ENCODE results near the gene RIMBP2.

The RIMBP2 gene

DNA sequence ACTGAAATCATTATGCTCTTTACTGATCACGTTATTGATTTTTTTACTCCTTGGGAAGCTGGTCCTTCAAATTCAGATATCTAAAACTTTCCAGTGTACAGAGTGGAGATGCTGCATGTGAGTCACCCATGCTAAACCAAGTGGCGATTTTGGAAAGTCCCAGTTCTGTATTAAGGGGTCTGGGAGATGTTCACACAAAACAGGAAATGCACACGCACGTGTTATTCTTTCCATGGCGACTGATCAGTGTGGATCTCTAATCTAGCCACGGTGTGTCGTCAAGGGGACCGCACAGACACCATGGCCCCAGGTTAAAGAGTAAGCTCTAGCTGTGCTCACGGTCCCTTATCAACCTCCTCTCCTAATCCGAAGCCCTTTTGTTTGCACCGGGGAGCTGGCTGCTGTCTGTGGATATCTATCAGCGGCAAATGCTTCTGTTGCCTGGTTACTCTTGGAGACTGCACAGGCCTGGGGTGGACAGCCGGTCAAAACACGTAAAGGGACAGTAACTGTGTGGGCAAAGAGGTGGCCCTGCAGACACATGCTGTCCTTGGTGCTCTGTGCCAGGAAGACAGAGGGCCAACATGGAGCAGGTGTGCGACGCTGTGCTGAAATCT, 96.6 kb downstream of the RIMBP2 start:
- H4K20me1 ChIP-seq (ENCODE audit: insufficient read depth, low read length): no peaks in the 10 kb centered on the region
- no peak overlapping the region for H2AFZ ChIP-seq (ENCODE audit: low read depth, low read length)
- H3K9ac ChIP-seq (ENCODE audit: low read depth, low read length): no peak overlapping the region
- peaks cover 2% of the 10 kb centered on the region for H3K9me3 ChIP-seq (ENCODE audit: insufficient read depth, low read length, severe bottlenecking)
- no peaks in the 10 kb centered on the region for H3K4me1 ChIP-seq (ENCODE audit: insufficient read depth, low read length)
- H3K27me3 ChIP-seq (ENCODE audit: insufficient read depth, low read length, poor library complexity): no peaks in the 10 kb centered on the region
- no peak overlapping the region for H3K4me3 ChIP-seq (ENCODE audit: low read depth in 1 of 2, low read length in 2 of 2)
- no peak for DNase-seq
- no peak for ATAC-seq (ENCODE audit: insufficient read depth, low read depth)
- no peak overlapping the region for H3K4me2 ChIP-seq (ENCODE audit: insufficient read depth, low read length)
- H3K27ac ChIP-seq (ENCODE audit: low read length): no peak overlapping the region
- H3K79me2 ChIP-seq (ENCODE audit: insufficient read depth, low read length): no peaks in the 10 kb centered on the region
- no peaks in the 10 kb centered on the region for H3K36me3 ChIP-seq (ENCODE audit: insufficient read depth, low read length)
- TF ChIP-seq, protein P1, sequence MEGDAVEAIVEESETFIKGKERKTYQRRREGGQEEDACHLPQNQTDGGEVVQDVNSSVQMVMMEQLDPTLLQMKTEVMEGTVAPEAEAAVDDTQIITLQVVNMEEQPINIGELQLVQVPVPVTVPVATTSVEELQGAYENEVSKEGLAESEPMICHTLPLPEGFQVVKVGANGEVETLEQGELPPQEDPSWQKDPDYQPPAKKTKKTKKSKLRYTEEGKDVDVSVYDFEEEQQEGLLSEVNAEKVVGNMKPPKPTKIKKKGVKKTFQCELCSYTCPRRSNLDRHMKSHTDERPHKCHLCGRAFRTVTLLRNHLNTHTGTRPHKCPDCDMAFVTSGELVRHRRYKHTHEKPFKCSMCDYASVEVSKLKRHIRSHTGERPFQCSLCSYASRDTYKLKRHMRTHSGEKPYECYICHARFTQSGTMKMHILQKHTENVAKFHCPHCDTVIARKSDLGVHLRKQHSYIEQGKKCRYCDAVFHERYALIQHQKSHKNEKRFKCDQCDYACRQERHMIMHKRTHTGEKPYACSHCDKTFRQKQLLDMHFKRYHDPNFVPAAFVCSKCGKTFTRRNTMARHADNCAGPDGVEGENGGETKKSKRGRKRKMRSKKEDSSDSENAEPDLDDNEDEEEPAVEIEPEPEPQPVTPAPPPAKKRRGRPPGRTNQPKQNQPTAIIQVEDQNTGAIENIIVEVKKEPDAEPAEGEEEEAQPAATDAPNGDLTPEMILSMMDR (IDR thresholded peaks at IDR 0.05; ENCODE audit: borderline replicate concordance, extremely low read depth, low read length, poor library complexity, severe bottlenecking): no peak
- no peak for TF ChIP-seq EZH2 (IDR thresholded peaks at IDR 0.05; ENCODE audit: borderline replicate concordance, low read depth, low read length, severe bottlenecking)

DNA sequence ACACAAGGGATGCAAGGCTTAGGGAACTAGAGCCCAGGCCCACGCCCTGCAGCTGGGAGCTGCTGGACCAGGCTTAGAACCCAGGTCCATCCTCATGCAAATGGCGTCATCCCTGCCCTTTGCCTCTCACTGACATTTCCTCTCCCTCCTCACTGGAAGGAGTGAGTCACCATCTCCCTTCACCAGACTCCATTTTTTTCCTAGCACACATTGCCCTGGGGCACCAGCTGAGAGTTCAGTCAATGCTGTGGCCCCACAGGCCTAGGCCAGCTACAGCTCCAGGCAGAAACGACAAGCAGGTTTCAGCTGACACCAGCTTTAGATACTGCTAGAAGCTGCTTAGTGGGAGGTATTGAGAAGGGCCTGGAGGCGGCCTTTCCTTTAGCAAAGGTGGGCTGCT, 98.9 kb downstream of the RIMBP2 start:
- H3K27me3 ChIP-seq (ENCODE audit: insufficient read depth, low read length, poor library complexity): no peaks in the 10 kb centered on the region
- no peak overlapping the region for H3K27ac ChIP-seq (ENCODE audit: low read length)
- no peaks in the 10 kb centered on the region for H3K36me3 ChIP-seq (ENCODE audit: insufficient read depth, low read length)
- no peaks in the 10 kb centered on the region for H3K4me1 ChIP-seq (ENCODE audit: insufficient read depth, low read length)
- no peak overlapping the region for H3K4me2 ChIP-seq (ENCODE audit: insufficient read depth, low read length)
- ATAC-seq (ENCODE audit: insufficient read depth, low read depth): peak; percentile 29; the same call in 1 of the 3 replicates
- TF ChIP-seq EZH2 (IDR thresholded peaks at IDR 0.05; ENCODE audit: borderline replicate concordance, low read depth, low read length, severe bottlenecking): no peak
- TF ChIP-seq, protein P1 (IDR thresholded peaks at IDR 0.05; ENCODE audit: borderline replicate concordance, extremely low read depth, low read length, poor library complexity, severe bottlenecking): no peak
- no peaks in the 10 kb centered on the region for H4K20me1 ChIP-seq (ENCODE audit: insufficient read depth, low read length)
- no peak overlapping the region for H3K4me3 ChIP-seq (ENCODE audit: low read depth in 1 of 2, low read length in 2 of 2)
- DNase-seq: no peak
- no peak overlapping the region for H3K9ac ChIP-seq (ENCODE audit: low read depth, low read length)
- no peaks in the 10 kb centered on the region for H3K79me2 ChIP-seq (ENCODE audit: insufficient read depth, low read length)
- H3K9me3 ChIP-seq (ENCODE audit: insufficient read depth, low read length, severe bottlenecking): no peaks in the 10 kb centered on the region
- H2AFZ ChIP-seq (ENCODE audit: low read depth, low read length): no peak overlapping the region

DNA sequence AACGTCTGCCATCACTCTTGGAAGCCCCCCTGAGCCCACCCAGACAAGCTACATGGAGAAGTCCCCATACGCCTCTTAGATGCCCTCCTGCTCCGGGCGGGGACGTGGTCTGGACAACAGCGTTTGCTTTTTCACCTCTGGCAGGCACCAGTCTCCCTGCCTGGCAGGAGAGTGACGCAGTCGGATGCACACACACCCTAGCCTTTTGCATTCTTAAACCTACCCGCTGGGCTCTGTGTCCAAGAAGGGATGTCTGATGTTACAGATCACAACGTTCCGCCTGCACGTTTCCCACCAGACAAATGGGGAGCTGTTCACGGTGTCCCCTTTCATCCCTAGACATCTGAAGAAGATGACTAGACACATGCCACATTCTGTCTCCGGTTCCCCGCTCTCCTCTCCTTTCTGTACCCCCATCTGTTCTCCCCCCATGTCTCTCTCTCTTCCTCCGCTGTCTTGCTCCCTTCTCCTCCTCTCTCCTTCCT, 100.2 kb downstream of the RIMBP2 start:
- H3K4me1 ChIP-seq (ENCODE audit: insufficient read depth, low read length): no peaks in the 10 kb centered on the region
- no peak overlapping the region for H3K9ac ChIP-seq (ENCODE audit: low read depth, low read length)
- no peak overlapping the region for H3K4me3 ChIP-seq (ENCODE audit: low read depth in 1 of 2, low read length in 2 of 2)
- TF ChIP-seq, protein P1 (IDR thresholded peaks at IDR 0.05; ENCODE audit: borderline replicate concordance, extremely low read depth, low read length, poor library complexity, severe bottlenecking): no peak
- no peak for TF ChIP-seq EZH2 (IDR thresholded peaks at IDR 0.05; ENCODE audit: borderline replicate concordance, low read depth, low read length, severe bottlenecking)
- no peaks in the 10 kb centered on the region for H3K27me3 ChIP-seq (ENCODE audit: insufficient read depth, low read length, poor library complexity)
- ATAC-seq (ENCODE audit: insufficient read depth, low read depth) (no peak), DNase-seq (no peak)
- no peaks in the 10 kb centered on the region for H4K20me1 ChIP-seq (ENCODE audit: insufficient read depth, low read length)
- H2AFZ ChIP-seq (ENCODE audit: low read depth, low read length): no peak overlapping the region
- no peaks in the 10 kb centered on the region for H3K9me3 ChIP-seq (ENCODE audit: insufficient read depth, low read length, severe bottlenecking)
- no peak overlapping the region for H3K4me2 ChIP-seq (ENCODE audit: insufficient read depth, low read length)
- no peak overlapping the region for H3K27ac ChIP-seq (ENCODE audit: low read length)
- H3K79me2 ChIP-seq (ENCODE audit: insufficient read depth, low read length): no peaks in the 10 kb centered on the region
- no peaks in the 10 kb centered on the region for H3K36me3 ChIP-seq (ENCODE audit: insufficient read depth, low read length)
